Endothelial cell of umbilical vein (primary cell): Measurements from ENCODE around the gene CPPED1. TPM values are rescaled to one million over a fixed set of nuclear protein-coding genes. Genes with fewer than 3 reads are reported as not detected.

Experiments used
- BruUV-seq: library from RNA; stranded (reverse); fragments of 400-500 nt; replicated peaks from 2 replicates; lab custom pipeline; 2021; lab: Mats Ljungman, UMichigan
- CTCF ChIA-PET: fragments of 300-600, 350-600 bp; sonication (Branson Sonifier 250); formaldehyde crosslinking; loops from one replicate; lab custom pipeline; 2021; ENCODE audit warnings: antibody characterized with exemption, inconsistent platforms; lab: Charles Lee
- POLR2A ChIA-PET: fragments of 300-600, 350-600 bp; sonication (Branson Sonifier 250); formaldehyde crosslinking; loops from one replicate; lab custom pipeline; 2021; ENCODE audit warnings: antibody characterized with exemption, inconsistent platforms; lab: Charles Lee
- DNase-seq: peaks from one replicate; pipeline ENCODE4 v3.0.0-alpha.2; 2011; ENCODE audit warnings: low read depth, low spot score
- FAIRE-seq: peaks from 2 replicates; lab custom pipeline; 2011; peaks lifted over from hg19 to GRCh38; lab: Jason Lieb, UNC
- H2AFZ ChIP-seq: 2 replicates; pipeline ENCODE4 v1.6.0; 2012; ENCODE audit warnings: low read depth, low read length, control low read depth, inconsistent platforms
- H3K27ac ChIP-seq: 2 replicates; pipeline ENCODE4 v1.5.1; 2011; ENCODE audit warnings: low read depth, mild to moderate bottlenecking, control low read depth, low read length, moderate library complexity; ENCODE audit not compliant: insufficient read depth
- H3K27me3 ChIP-seq, 2 experiments: 2 replicates each; pipeline versions ENCODE4 v1.6.0 to v1.6.1; 2011; ENCODE audit warnings: low read length in 2 of 2, mixed read lengths in 1 of 2; ENCODE audit not compliant: control insufficient read depth in 2 of 2, insufficient read depth in 2 of 2
- H3K36me3 ChIP-seq, 2 experiments: 2 replicates in 1 of 2; 3 replicates in 1 of 2; pipeline ENCODE4 v1.5.1; 2011; ENCODE audit warnings: low read length in 2 of 2, mild to moderate bottlenecking in 1 of 2, moderate library complexity in 1 of 2; ENCODE audit not compliant: control insufficient read depth in 2 of 2, insufficient read depth in 2 of 2; ENCODE audit errors: extremely low read depth in 1 of 2
- H3K4me1 ChIP-seq: 3 replicates; pipeline ENCODE4 v1.5.1; 2011; ENCODE audit warnings: mild to moderate bottlenecking, low read length; ENCODE audit not compliant: control insufficient read depth, insufficient read depth; ENCODE audit errors: extremely low read depth
- H3K4me2 ChIP-seq: 2 replicates; pipeline ENCODE4 v1.6.1; 2011; ENCODE audit warnings: low read length, control low read depth, mixed read lengths; ENCODE audit not compliant: insufficient read depth
- H3K4me3 ChIP-seq, 3 experiments: fragments of 200-600 bp in 1 of 3; sonication (generic), shearing (Covaris generic) in 1 of 3; replicated peaks in 1 of 3; 2 replicates each; pipeline ENCODE4 v1.5.1; 2011 to 2016; ENCODE audit warnings: control low read depth in 3 of 3, low read length in 3 of 3, mild to moderate bottlenecking in 2 of 3, inconsistent platforms in 1 of 3, low read depth in 1 of 3, moderate library complexity in 1 of 3; ENCODE audit not compliant: insufficient read depth in 1 of 3
- H3K79me2 ChIP-seq: 2 replicates; pipeline ENCODE4 v1.6.0; 2012; ENCODE audit warnings: low read length, inconsistent platforms; ENCODE audit not compliant: control insufficient read depth, insufficient read depth
- H3K9ac ChIP-seq: replicated peaks from 2 replicates; pipeline ENCODE3; 2011; ENCODE audit warnings: low read length, control low read depth; ENCODE audit not compliant: insufficient read depth; ENCODE audit errors: extremely low read depth
- H3K9me1 ChIP-seq: replicated peaks from 3 replicates; pipeline ENCODE4 v1.6.0; 2011; ENCODE audit warnings: mild to moderate bottlenecking, low read length; ENCODE audit not compliant: control insufficient read depth, insufficient read depth; ENCODE audit errors: extremely low read depth
- H3K9me3 ChIP-seq: replicated peaks from 2 replicates; pipeline ENCODE4 v1.5.1; 2012; ENCODE audit warnings: low read length, inconsistent platforms; ENCODE audit not compliant: control insufficient read depth, insufficient read depth
- H4K20me1 ChIP-seq: replicated peaks from 2 replicates; pipeline ENCODE3; 2011; ENCODE audit warnings: mild to moderate bottlenecking, low read length; ENCODE audit not compliant: control insufficient read depth, insufficient read depth; ENCODE audit errors: extremely low read depth
- EZH2 ChIP-seq: IDR thresholded peaks from 2 replicates; pipeline ENCODE4 v1.6.1; 2012; ENCODE audit warnings: borderline replicate concordance, low read depth, mild to moderate bottlenecking, moderate library complexity, low read length, inconsistent platforms; ENCODE audit not compliant: severe bottlenecking
- FOS ChIP-seq: IDR thresholded peaks from 2 replicates; pipeline ENCODE4 v1.6.1; 2011; ENCODE audit warnings: mild to moderate bottlenecking, low read length, moderate library complexity, borderline replicate concordance; ENCODE audit not compliant: insufficient read depth
- GATA2 ChIP-seq: IDR thresholded peaks from 2 replicates; pipeline ENCODE4 v1.7.0; 2011; ENCODE audit warnings: low read depth, mild to moderate bottlenecking, moderate library complexity, mixed read lengths, low read length; ENCODE audit not compliant: insufficient read length, insufficient read depth
- MAX ChIP-seq: IDR thresholded peaks from 2 replicates; pipeline ENCODE4 v1.6.1; 2011; ENCODE audit not compliant: insufficient read depth, insufficient read length
- MYC ChIP-seq: IDR thresholded peaks from one replicate; pipeline ENCODE4 v1.6.1; 2011; ENCODE audit warnings: mild to moderate bottlenecking, low read depth, low read length
- POLR2A ChIP-seq: IDR thresholded peaks from 2 replicates; pipeline ENCODE4 v1.6.1; 2012; ENCODE audit warnings: low read depth, mild to moderate bottlenecking, control low read depth, low read length
- POLR2AphosphoS5 ChIP-seq: IDR thresholded peaks from 2 replicates; pipeline ENCODE4 v1.6.1; 2012; ENCODE audit warnings: low read depth, mild to moderate bottlenecking, control low read depth, low read length, moderate library complexity; ENCODE audit not compliant: insufficient read depth
- dilution Hi-C: fragments of 300-500 bp; cut with MboI; formaldehyde crosslinking; loops from one replicate; pipeline ENCODE4 v1.15.0; 2019; ENCODE audit warnings: low sequenced_read_pairs; ENCODE audit not compliant: extremely low pct_ligation_motif_present
- intact Hi-C: fragments of 100-400 bp; cut with micrococcal nuclease; formaldehyde crosslinking; loops from one replicate; pipeline ENCODE4 v1.10.0; 2022
- polyA plus RNA-seq, 4 experiments: library from polyadenylated mRNA; depleted of rRNA in 3 of 4; stranded (reverse) in 3 of 4; unstranded in 1 of 4; fragments of >200 nt; gene quantifications; 2 replicates each; pipeline versions ENCODE4 v1.2.1 to v1.2.3, GENCODE V29; 2011 to 2012; ENCODE audit warnings: missing spikeins in 1 of 4
- total RNA-seq: library from RNA; stranded (reverse); gene quantifications from 2 replicates; pipeline ENCODE4 v1.2.3, GENCODE V29; 2021
- TF ChIP-seq, protein P1 (sequence below), 2 donors: IDR thresholded peaks; 1 replicate in 1 of 2; 2 replicates in 1 of 2; pipeline ENCODE4 v1.5.1; 2011; ENCODE audit warnings: low read length in 2 of 2, mild to moderate bottlenecking in 2 of 2, moderate library complexity in 2 of 2, control low read depth in 1 of 2, inconsistent platforms in 1 of 2, low read depth in 1 of 2; ENCODE audit not compliant: insufficient read depth in 1 of 2; ENCODE audit errors: extremely low read depth in 1 of 2

The CPPED1 gene
- total and polyA plus RNA-seq, 2 donors (not counting 3 experiments of a cell fraction or from before 2014, with no cell fraction given): 27.9 to 59.3 TPM

GRCh38 chr16:12804395-12804794 lies 708 bp upstream of the CPPED1 start:
- CTCF ChIA-PET: interaction anchor here (1.9 to 2.2 kb wide), 2 partner anchors 14 to 231 kb away, joined by 5 to 6 read pairs; no protein-coding TSS in a partner anchor
- no peak overlapping the region for H3K4me3 ChIP-seq
- no peak for FAIRE-seq

More at GRCh38 chr16:12804395-12804794, 708 bp upstream of the CPPED1 start:
- POLR2A ChIA-PET: interaction anchor here (0.7 kb wide), 1 partner anchor 72 kb away, joined by 7 read pairs; no protein-coding TSS in a partner anchor
- H3K27me3 ChIP-seq: no peaks in the 10 kb centered on the region
- H2AFZ ChIP-seq: no peak overlapping the region
- H3K4me2 ChIP-seq: peak overlapping the region; percentile 78
- no peaks in the 10 kb centered on the region for H3K9me1 ChIP-seq
- no peaks in the 10 kb centered on the region for H4K20me1 ChIP-seq
- H3K27ac ChIP-seq: no peak overlapping the region
- H3K79me2 ChIP-seq: peaks cover 21% of the 10 kb centered on the region
- intact Hi-C loops: loop anchor here (5.0 kb wide), 3 partner anchors 232 to 707 kb away; no protein-coding TSS in a partner anchor
- no peaks in the 10 kb centered on the region for H3K9me3 ChIP-seq
- no peaks in the 10 kb centered on the region for H3K36me3 ChIP-seq
- no peak for DNase-seq
- TF ChIP-seq POLR2A: no peak
- TF ChIP-seq MAX: no peak
- TF ChIP-seq FOS: no peak
- TF ChIP-seq GATA2: no peak
- no peak for TF ChIP-seq POLR2AphosphoS5
- no peak for TF ChIP-seq EZH2
- TF ChIP-seq, protein P1, sequence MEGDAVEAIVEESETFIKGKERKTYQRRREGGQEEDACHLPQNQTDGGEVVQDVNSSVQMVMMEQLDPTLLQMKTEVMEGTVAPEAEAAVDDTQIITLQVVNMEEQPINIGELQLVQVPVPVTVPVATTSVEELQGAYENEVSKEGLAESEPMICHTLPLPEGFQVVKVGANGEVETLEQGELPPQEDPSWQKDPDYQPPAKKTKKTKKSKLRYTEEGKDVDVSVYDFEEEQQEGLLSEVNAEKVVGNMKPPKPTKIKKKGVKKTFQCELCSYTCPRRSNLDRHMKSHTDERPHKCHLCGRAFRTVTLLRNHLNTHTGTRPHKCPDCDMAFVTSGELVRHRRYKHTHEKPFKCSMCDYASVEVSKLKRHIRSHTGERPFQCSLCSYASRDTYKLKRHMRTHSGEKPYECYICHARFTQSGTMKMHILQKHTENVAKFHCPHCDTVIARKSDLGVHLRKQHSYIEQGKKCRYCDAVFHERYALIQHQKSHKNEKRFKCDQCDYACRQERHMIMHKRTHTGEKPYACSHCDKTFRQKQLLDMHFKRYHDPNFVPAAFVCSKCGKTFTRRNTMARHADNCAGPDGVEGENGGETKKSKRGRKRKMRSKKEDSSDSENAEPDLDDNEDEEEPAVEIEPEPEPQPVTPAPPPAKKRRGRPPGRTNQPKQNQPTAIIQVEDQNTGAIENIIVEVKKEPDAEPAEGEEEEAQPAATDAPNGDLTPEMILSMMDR (IDR thresholded peaks at IDR 0.05; ENCODE audit: extremely low read depth in 1 of 2, insufficient read depth in 1 of 2, low read depth in 1 of 2, low read length in 2 of 2): no peak
- no peak for TF ChIP-seq MYC
- dilution Hi-C loops: no loop called here
- H3K4me1 ChIP-seq: peaks cover 26% of the 10 kb centered on the region
- no TSS peak for BruUV-seq
- H3K9ac ChIP-seq: peak overlapping the region; percentile 95
